Nephron progenitor cell (in vitro differentiated cells): ENCODE measurements around the gene UBE2E2.

Experiments
- DNase-seq: peaks from one replicate; pipeline ENCODE4 v3.0.0; 2021
- H3K27ac Mint-ChIP-seq: 2 replicates; pipeline ENCODE4 v1.8.0; 2021; ENCODE audit warnings: mild to moderate bottlenecking, moderate library complexity, mixed read lengths
- H3K27me3 Mint-ChIP-seq: 2 replicates; pipeline ENCODE4 v1.8.0; 2021; ENCODE audit warnings: mild to moderate bottlenecking, low read depth, mixed read lengths; ENCODE audit not compliant: poor library complexity
- H3K36me3 Mint-ChIP-seq: 2 replicates; pipeline ENCODE4 v1.8.0; 2021; ENCODE audit warnings: low read depth, mixed read lengths
- H3K4me1 Mint-ChIP-seq: 2 replicates; pipeline ENCODE4 v1.8.0; 2021; ENCODE audit warnings: mixed read lengths
- H3K4me3 Mint-ChIP-seq: 2 replicates; pipeline ENCODE4 v1.8.0; 2021; ENCODE audit warnings: mild to moderate bottlenecking, moderate library complexity, mixed read lengths
- H3K9me3 Mint-ChIP-seq: 2 replicates; pipeline ENCODE4 v1.8.0; 2021; ENCODE audit warnings: mild to moderate bottlenecking, moderate library complexity, mixed read lengths
- CTCF ChIP-seq: fragments of 200-600 bp; sonication (generic); IDR thresholded peaks from 2 replicates; pipeline ENCODE4 v1.5.0; 2021; ENCODE audit warnings: antibody characterized with exemption

UBE2E2 gene

GRCh38 chr3:23402728-23403492 is 199.8 kb downstream of the UBE2E2 start:
- DNase-seq = no peak
- Mint-ChIP-seq H3K4me1 (peaks cover 29% of the 10 kb centered on the region), H3K27me3 (no peaks in the 10 kb centered on the region), H3K27ac (no peak overlapping the region), H3K36me3 (no peaks in the 10 kb centered on the region), H3K9me3 (no peaks in the 10 kb centered on the region), H3K4me3 (no peak overlapping the region)
- TF ChIP-seq CTCF = no peak

- no peaks in the 10 kb centered on the region for H3K27me3 Mint-ChIP-seq
Measured at GRCh38 chr3:23404246-23404645, 201.1 kb downstream of the UBE2E2 start.

DNA sequence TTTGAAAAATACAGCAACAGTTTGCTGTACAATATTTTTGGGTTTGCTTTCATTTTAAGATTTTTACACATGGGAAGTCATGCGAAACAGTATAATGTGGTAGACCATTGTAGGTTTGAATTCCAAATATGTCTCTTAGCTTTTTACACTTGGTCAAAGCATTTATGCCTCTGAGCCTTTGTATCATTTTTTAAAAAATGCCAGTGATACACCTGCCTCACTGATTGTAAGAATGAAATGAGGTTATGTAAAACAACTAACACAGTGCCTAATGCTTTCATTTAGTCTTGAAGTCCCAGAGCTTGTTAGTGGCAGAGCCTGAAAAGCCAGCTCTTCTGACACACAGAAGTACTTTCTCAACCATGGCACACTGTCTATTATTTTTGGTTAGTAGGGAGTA is 202.0 kb downstream of the UBE2E2 start:
- Mint-ChIP-seq H3K9me3 (no peaks in the 10 kb centered on the region), H3K27me3 (no peaks in the 10 kb centered on the region), H3K36me3 (no peaks in the 10 kb centered on the region), H3K4me1 (peaks cover 25% of the 10 kb centered on the region), H3K4me3 (no peak overlapping the region), H3K27ac (no peak overlapping the region)
- TF ChIP-seq CTCF = no peak
- DNase-seq = no peak

More at GRCh38 chr3:23404246-23404645, 201.1 kb downstream of the UBE2E2 start:
- Mint-ChIP-seq H3K4me1 (peaks cover 26% of the 10 kb centered on the region), H3K9me3 (no peaks in the 10 kb centered on the region), H3K36me3 (no peaks in the 10 kb centered on the region), H3K4me3 (no peak overlapping the region), H3K27ac (no peak overlapping the region)
- no peak for DNase-seq
- TF ChIP-seq CTCF = no peak

- no peak for DNase-seq
- H3K9me3 Mint-ChIP-seq = no peaks in the 10 kb centered on the region
- TF ChIP-seq CTCF = no peak
- H3K4me1 Mint-ChIP-seq = peaks cover 25% of the 10 kb centered on the region
- no peak overlapping the region for H3K27ac Mint-ChIP-seq
- H3K36me3 Mint-ChIP-seq = no peaks in the 10 kb centered on the region
- no peak overlapping the region for H3K4me3 Mint-ChIP-seq
- H3K27me3 Mint-ChIP-seq = no peaks in the 10 kb centered on the region
Measured at GRCh38 chr3:23406601-23407000, 203.5 kb downstream of the UBE2E2 start.

GRCh38 chr3:23418026-23418425 is 214.9 kb downstream of the UBE2E2 start:
- Mint-ChIP-seq H3K9me3 (peaks cover 16% of the 10 kb centered on the region), H3K27ac (no peak overlapping the region), H3K36me3 (peaks cover 7% of the 10 kb centered on the region), H3K27me3 (peaks cover 3% of the 10 kb centered on the region), H3K4me3 (no peak overlapping the region), H3K4me1 (peaks cover 6% of the 10 kb centered on the region)
- no peak for DNase-seq
- no peak for TF ChIP-seq CTCF
